Common myeloid progenitor, CD34-positive (primary cell): ENCODE results near the gene EDEM3.

Experiments
- CTCF ChIA-PET: fragments of 350-600 bp; sonication (Branson Sonifier 250); formaldehyde crosslinking; loops from one replicate; lab custom pipeline; 2021; ENCODE audit warnings: antibody characterized with exemption; lab: Charles Lee
- POLR2A ChIA-PET: fragments of 350-600 bp; sonication (Branson Sonifier 250); formaldehyde crosslinking; loops from one replicate; lab custom pipeline; 2021; ENCODE audit warnings: antibody characterized with exemption; lab: Charles Lee
- DNase-seq, 3 donors: peaks; one replicate each; pipeline versions ENCODE4 v3.0.0 to v3.0.0-alpha.2; 2013
- H3K27ac ChIP-seq, 2 experiments: 1 replicate in 1 of 2; 2 replicates in 1 of 2; pipeline ENCODE4 v1.7.0; 2013; ENCODE audit warnings: inconsistent platforms in 2 of 2, low read length in 2 of 2, mild to moderate bottlenecking in 2 of 2, low read depth in 1 of 2, moderate library complexity in 1 of 2; ENCODE audit not compliant: severe bottlenecking in 2 of 2, insufficient read depth in 1 of 2, poor library complexity in 1 of 2
- H3K27me3 ChIP-seq, 5 experiments: replicated peaks in 2 of 5; 1 replicate in 3 of 5; 2 replicates in 2 of 5; pipeline versions ENCODE4 v1.6.1 to v1.7.0; 2013; ENCODE audit warnings: low read length in 4 of 5, mild to moderate bottlenecking in 2 of 5, moderate library complexity in 2 of 5, inconsistent platforms in 1 of 5; ENCODE audit not compliant: insufficient read depth in 5 of 5, control insufficient read depth in 4 of 5
- H3K36me3 ChIP-seq, 4 experiments: 1 replicate in 2 of 4; 2 replicates in 2 of 4; pipeline versions ENCODE4 v1.6.1 to v1.7.0; 2013; ENCODE audit warnings: low read length in 3 of 4, control low read depth in 1 of 4, mild to moderate bottlenecking in 1 of 4; ENCODE audit not compliant: control insufficient read depth in 4 of 4, insufficient read depth in 4 of 4
- H3K4me1 ChIP-seq, 4 experiments: 1 replicate in 3 of 4; 2 replicates in 1 of 4; pipeline versions ENCODE4 v1.6.1 to v1.7.1; 2013; ENCODE audit warnings: low read length in 3 of 4, mild to moderate bottlenecking in 3 of 4, control low read depth in 1 of 4, inconsistent platforms in 1 of 4, moderate library complexity in 1 of 4; ENCODE audit not compliant: control insufficient read depth in 4 of 4, insufficient read depth in 4 of 4; ENCODE audit errors: control extremely low read depth in 1 of 4
- H3K4me3 ChIP-seq, 7 experiments: 1 replicate in 4 of 7; 2 replicates in 3 of 7; pipeline versions ENCODE4 v1.5.1 to v1.7.0; 2013; ENCODE audit warnings: mild to moderate bottlenecking in 7 of 7, low read length in 6 of 7, moderate library complexity in 6 of 7, inconsistent platforms in 2 of 7, low read depth in 2 of 7, control low read depth in 1 of 7; ENCODE audit not compliant: insufficient read depth in 4 of 7, control insufficient read depth in 1 of 7; ENCODE audit errors: extremely low read depth in 1 of 7
- H3K9me3 ChIP-seq, 5 experiments: 1 replicate in 4 of 5; 2 replicates in 1 of 5; pipeline versions ENCODE4 v1.6.1 to v1.7.1; 2013; ENCODE audit warnings: low read length in 4 of 5, mild to moderate bottlenecking in 2 of 5, inconsistent platforms in 1 of 5, low read depth in 1 of 5, moderate library complexity in 1 of 5; ENCODE audit not compliant: control insufficient read depth in 4 of 5, insufficient read depth in 2 of 5; ENCODE audit errors: control extremely low read depth in 1 of 5
- WGBS: methylation state at CpG from one replicate; pipeline ENCODE4 v1.1.5; 2013; ENCODE audit not compliant: insufficient coverage; 5-methylcytosine and 5-hydroxymethylcytosine counted together

Gene EDEM3

GRCh38 chr1:184696403-184696802 lies 58.3 kb downstream of the EDEM3 start:
- peaks cover 15 to 48% (median 34%) of the 10 kb centered on the region in 4 experiments for H3K36me3 ChIP-seq
- no peak overlapping the region for H3K4me3 ChIP-seq
- CTCF ChIA-PET, result interaction anchor here (1.2 to 1.4 kb wide), 2 partner anchors 17 to 38 kb away, joined by 3 read pairs; no protein-coding TSS in a partner anchor
- WGBS, result no CpG with 5 or more reads among the region's 3 CpGs
- POLR2A ChIA-PET, result no interaction called here
- no peak for DNase-seq
- H3K9me3 ChIP-seq, result no peaks in the 10 kb centered on the region
- H3K27me3 ChIP-seq, result no peaks in the 10 kb centered on the region
- H3K4me1 ChIP-seq, result no peaks in the 10 kb centered on the region
- no peak overlapping the region for H3K27ac ChIP-seq

GRCh38 chr1:184695023-184695422 lies 59.6 kb downstream of the EDEM3 start:
- peaks cover 13 to 41% (median 26%) of the 10 kb centered on the region in 4 experiments for H3K36me3 ChIP-seq
- H3K4me1 ChIP-seq, result no peaks in the 10 kb centered on the region
- H3K9me3 ChIP-seq, result no peaks in the 10 kb centered on the region
- ChIA-PET CTCF (interaction anchor here (1.4 kb wide), 1 partner anchor 40 kb away, joined by 3 read pairs; no protein-coding TSS in a partner anchor), POLR2A (no interaction called here)
- no peaks in the 10 kb centered on the region for H3K27me3 ChIP-seq
- H3K27ac ChIP-seq, result no peak overlapping the region
- H3K4me3 ChIP-seq, result no peak overlapping the region
- no peak for DNase-seq
- WGBS, result 100% methylated on average over 2 of the region's 5 CpGs

GRCh38 chr1:184693011-184693410 lies 61.6 kb downstream of the EDEM3 start:
- peaks cover 9 to 31% (median 20%) of the 10 kb centered on the region in 4 experiments for H3K36me3 ChIP-seq
- no peaks in the 10 kb centered on the region for H3K27me3 ChIP-seq
- 100% methylated on average over 2 of the region's 2 CpGs for WGBS
- no peaks in the 10 kb centered on the region for H3K4me1 ChIP-seq
- H3K9me3 ChIP-seq, result no peaks in the 10 kb centered on the region
- ChIA-PET CTCF (interaction anchor here (1.4 to 2.4 kb wide), 4 partner anchors 13 to 620 kb away, joined by 3 to 16 read pairs (median 6); no protein-coding TSS in a partner anchor), POLR2A (no interaction called here)
- no peak overlapping the region for H3K27ac ChIP-seq
- no peak for DNase-seq
- no peak overlapping the region for H3K4me3 ChIP-seq

- Histone ChIP-seq H3K27ac (no peak overlapping the region), H3K9me3 (no peaks in the 10 kb centered on the region), H3K4me1 (no peaks in the 10 kb centered on the region), H3K36me3 (peaks cover 9 to 30% (median 19%) of the 10 kb centered on the region in 4 experiments), H3K27me3 (no peaks in the 10 kb centered on the region), H3K4me3 (no peak overlapping the region)
- WGBS, result 33% methylated on average over 1 of the region's 4 CpGs
- ChIA-PET POLR2A (interaction anchor here (0.6 kb wide), 1 partner anchor 14 kb away, joined by 3 read pairs; no protein-coding TSS in a partner anchor), CTCF (interaction anchor here (0.6 to 2.4 kb wide), 13 partner anchors 9 to 1037 kb away, joined by 3 to 16 read pairs (median 3); no protein-coding TSS in a partner anchor)
- DNase-seq, result peak; percentile 36 to 63 (median 56)
Observed at GRCh38 chr1:184691719-184692324, 62.8 kb downstream of the EDEM3 start.

- no peaks in the 10 kb centered on the region for H3K4me1 ChIP-seq
- no peaks in the 10 kb centered on the region for H3K27me3 ChIP-seq
- ChIA-PET CTCF (interaction anchor here (0.6 to 1.9 kb wide), 5 partner anchors 10 to 1109 kb away, joined by 3 to 6 read pairs (median 3); no protein-coding TSS in a partner anchor), POLR2A (interaction anchor here (0.7 kb wide), 1 partner anchor 9 kb away, joined by 3 read pairs; no protein-coding TSS in a partner anchor)
- WGBS, result 96% methylated on average over 3 of the region's 3 CpGs
- peaks cover 0 to 7% (median 4%) of the 10 kb centered on the region in 5 experiments for H3K9me3 ChIP-seq
- H3K27ac ChIP-seq, result no peak overlapping the region
- peak in 2 of 3 donors; percentile 42 to 44 for DNase-seq
- H3K36me3 ChIP-seq, result no peaks in the 10 kb centered on the region
- no peak overlapping the region for H3K4me3 ChIP-seq
Observed at GRCh38 chr1:184686540-184686939, 68.1 kb downstream of the EDEM3 start.

- no peaks in the 10 kb centered on the region for H3K4me1 ChIP-seq
- H3K27me3 ChIP-seq, result no peaks in the 10 kb centered on the region
- no peak for DNase-seq
- no peak overlapping the region for H3K4me3 ChIP-seq
- peaks cover 0 to 15% (median 7%) of the 10 kb centered on the region in 5 experiments for H3K9me3 ChIP-seq
- no peak overlapping the region for H3K27ac ChIP-seq
- no peaks in the 10 kb centered on the region for H3K36me3 ChIP-seq
- WGBS, result 95% methylated on average over 4 of the region's 7 CpGs
- ChIA-PET POLR2A (interaction anchor here (0.5 kb wide), 1 partner anchor 239 kb away, joined by 3 read pairs; no protein-coding TSS in a partner anchor), CTCF (no interaction called here)
Observed at GRCh38 chr1:184685116-184685515, 69.5 kb downstream of the EDEM3 start.
